Activated T-helper 17 cell treated with anti-CD3 and anti-CD28 coated beads, Interleukin-2, amount 50 U/mL, for 72 hours (primary cell): ENCODE measurements around the gene HS2ST1. TPM values are rescaled to one million over a fixed set of nuclear protein-coding genes. Genes with fewer than 3 reads are reported as not detected.
A peak's percentile ranks its signal among the peaks of the same experiment; 100 is the strongest.

Experiments used
- ATAC-seq: fragments of 150-1000 bp; cut with Tn5 transposase; replicated peaks from 2 replicates; pipeline ENCODE4 v1.10.0; 2021; ENCODE audit warnings: mild to moderate bottlenecking, moderate library complexity
- H3K27ac Mint-ChIP-seq: one replicate; pipeline ENCODE4 v1.8.0; 2022; ENCODE audit warnings: mixed read lengths
- H3K27me3 Mint-ChIP-seq: one replicate; pipeline ENCODE4 v1.8.0; 2022; ENCODE audit warnings: mixed read lengths
- H3K36me3 Mint-ChIP-seq: one replicate; pipeline ENCODE4 v1.8.0; 2022; ENCODE audit warnings: low read depth, mild to moderate bottlenecking, mixed read lengths
- H3K4me1 Mint-ChIP-seq: one replicate; pipeline ENCODE4 v1.8.0; 2022; ENCODE audit warnings: mixed read lengths
- H3K4me3 Mint-ChIP-seq: one replicate; pipeline ENCODE4 v1.8.0; 2022; ENCODE audit warnings: mild to moderate bottlenecking, mixed read lengths
- H3K9me3 Mint-ChIP-seq: one replicate; pipeline ENCODE4 v1.8.0; 2022; ENCODE audit warnings: mixed read lengths
- total RNA-seq, 2 donors: library from RNA; stranded (reverse); gene quantifications; one replicate each; pipeline ENCODE4 v1.2.3, GENCODE V29; 2022

The HS2ST1 gene
- total RNA-seq, 2 donors from 2014 or later = 12.8 to 18.5 TPM

DNA sequence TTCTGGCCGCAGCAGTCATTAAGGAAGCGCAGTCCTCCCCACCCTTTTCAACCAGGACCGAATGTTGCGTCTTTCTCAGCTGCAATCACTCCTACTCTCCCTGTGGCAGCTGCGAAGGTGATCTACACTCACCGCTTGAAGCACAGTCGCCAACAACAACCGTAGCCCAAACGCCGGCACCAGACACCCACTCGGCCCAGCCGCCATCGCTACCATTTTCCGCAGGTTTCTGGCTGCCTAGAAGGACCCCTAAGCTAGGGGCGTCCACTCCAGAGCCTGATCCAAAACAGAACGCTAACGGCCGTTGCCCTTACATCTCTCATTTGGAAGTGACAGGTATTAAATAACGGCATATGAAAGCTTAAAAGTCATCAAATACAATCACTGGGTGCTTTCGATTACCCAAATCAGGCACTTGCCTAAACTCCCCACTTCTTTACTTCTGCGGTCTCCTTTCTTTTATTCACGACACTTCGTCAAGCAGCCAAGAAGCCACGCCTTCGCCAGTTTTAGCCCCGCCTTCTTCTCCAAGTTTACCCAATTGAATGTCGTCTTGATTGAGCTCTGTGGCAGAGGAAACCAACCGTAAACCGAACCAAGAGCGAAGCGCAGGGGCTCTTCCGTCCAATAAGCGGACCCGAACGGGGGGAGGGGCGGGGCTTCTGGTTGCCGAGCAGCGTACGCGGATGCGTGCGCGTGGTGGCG is 387 bp upstream of the HS2ST1 start, which contains the start of gene SELENOF:
TSS of gene SELENOF (minus strand) at position 231 of the 705 bp plus-strand sequence. CDS start at position 216, 15 bp downstream.
- peaks cover 30% of the 10 kb centered on the region for H3K4me1 Mint-ChIP-seq
- ATAC-seq = peak; percentile 94
- no peak within 1 kb of the TSS for H3K4me3 Mint-ChIP-seq
- H3K27me3 Mint-ChIP-seq = no peaks in the 10 kb centered on the region
- H3K9me3 Mint-ChIP-seq = no peaks in the 10 kb centered on the region
- no peaks in the 10 kb centered on the region for H3K36me3 Mint-ChIP-seq
- no peak within 1 kb of the TSS for H3K27ac Mint-ChIP-seq

DNA sequence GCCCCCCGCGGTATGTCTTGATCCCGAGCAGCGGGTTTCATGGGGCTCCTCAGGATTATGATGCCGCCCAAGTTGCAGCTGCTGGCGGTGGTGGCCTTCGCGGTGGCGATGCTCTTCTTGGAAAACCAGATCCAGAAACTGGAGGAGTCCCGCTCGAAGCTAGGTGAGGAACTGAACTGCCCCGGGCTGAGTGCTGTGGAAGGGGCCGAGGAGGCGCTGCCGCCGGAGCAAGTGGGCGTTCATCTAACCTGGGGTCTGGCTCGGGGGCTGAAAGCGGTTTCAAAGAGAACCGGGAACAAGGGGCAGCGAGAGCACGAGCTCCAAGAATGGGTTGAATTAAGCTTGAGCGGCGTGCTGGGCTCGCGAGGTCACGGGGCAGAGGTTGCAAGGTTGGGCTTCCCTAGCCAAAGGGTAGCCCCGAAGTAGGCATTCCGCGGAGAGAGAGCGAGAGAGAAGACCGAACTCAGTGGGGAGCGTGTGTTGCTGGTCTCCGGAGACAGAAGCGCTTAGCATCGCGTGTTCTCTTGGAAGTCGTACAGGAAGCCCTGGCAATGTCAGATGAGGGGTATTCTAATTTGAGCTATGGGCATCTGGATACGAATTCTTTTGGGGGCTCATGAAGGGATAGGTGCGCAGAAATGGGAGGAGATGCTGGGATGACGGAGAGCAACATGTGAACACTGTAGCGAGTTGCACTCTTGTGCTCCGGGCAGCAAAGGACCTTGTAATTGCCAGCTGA is 732 bp downstream of the HS2ST1 start:
- H3K36me3 Mint-ChIP-seq = no peaks in the 10 kb centered on the region
- ATAC-seq = peak; percentile 15
- peaks cover 19% of the 10 kb centered on the region for H3K4me1 Mint-ChIP-seq
- H3K27ac Mint-ChIP-seq = no peak overlapping the region
- H3K9me3 Mint-ChIP-seq = no peaks in the 10 kb centered on the region
- no peak overlapping the region for H3K4me3 Mint-ChIP-seq
- no peaks in the 10 kb centered on the region for H3K27me3 Mint-ChIP-seq

DNA sequence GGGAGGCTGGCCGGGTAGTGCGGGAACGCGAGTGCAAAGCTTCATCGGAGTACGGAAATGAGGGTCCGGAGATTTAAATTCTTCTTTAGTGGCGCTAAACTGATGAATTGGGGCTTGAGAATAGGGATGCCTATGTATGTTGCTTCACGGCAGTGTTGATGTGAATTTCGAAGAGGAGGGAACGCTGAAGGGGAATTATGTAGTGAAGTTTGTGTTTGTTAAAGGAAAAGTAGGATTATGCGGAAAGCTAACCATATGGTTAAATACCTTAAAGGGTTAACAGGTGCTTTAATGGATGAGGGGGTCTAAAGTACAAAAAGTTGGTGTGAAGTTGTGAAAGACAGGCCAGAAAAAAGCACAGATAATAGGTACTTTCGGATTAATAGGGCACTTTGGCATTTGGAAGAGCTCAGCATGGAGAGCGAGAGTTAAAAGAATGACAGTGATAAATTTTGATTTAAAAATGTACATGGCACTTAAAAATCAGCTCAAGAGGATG is 1.4 kb downstream of the HS2ST1 start:
- Mint-ChIP-seq H3K27ac (no peak overlapping the region), H3K4me1 (peaks cover 16% of the 10 kb centered on the region), H3K27me3 (no peaks in the 10 kb centered on the region), H3K9me3 (no peaks in the 10 kb centered on the region), H3K4me3 (no peak overlapping the region), H3K36me3 (no peaks in the 10 kb centered on the region)
- no peak for ATAC-seq

DNA sequence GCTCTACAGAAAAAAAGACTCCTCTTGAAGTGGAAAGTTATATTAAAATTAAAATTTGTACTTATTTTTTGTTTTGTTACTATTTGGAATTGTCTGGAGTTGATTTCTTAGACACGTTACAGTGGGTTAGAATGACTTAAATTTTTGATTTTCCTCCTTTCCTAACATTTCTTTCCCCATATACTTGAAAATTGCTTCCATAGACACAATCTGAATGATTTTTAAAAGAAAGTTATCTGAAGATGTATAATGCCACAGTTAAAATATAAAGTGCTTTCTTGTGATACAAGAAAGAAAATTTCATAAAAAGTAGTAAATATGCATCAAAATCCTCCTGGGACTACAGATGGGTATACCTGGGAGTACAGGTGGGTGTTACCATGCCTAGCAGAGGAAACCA is 2.3 kb downstream of the HS2ST1 start:
- Mint-ChIP-seq H3K27ac (no peak overlapping the region), H3K27me3 (no peaks in the 10 kb centered on the region), H3K4me3 (no peak overlapping the region), H3K9me3 (no peaks in the 10 kb centered on the region), H3K4me1 (peaks cover 8% of the 10 kb centered on the region), H3K36me3 (no peaks in the 10 kb centered on the region)
- ATAC-seq = no peak

- Mint-ChIP-seq H3K4me3 (no peak overlapping the region), H3K27ac (no peak overlapping the region), H3K36me3 (peaks cover 5% of the 10 kb centered on the region), H3K9me3 (peaks cover 6% of the 10 kb centered on the region), H3K27me3 (no peaks in the 10 kb centered on the region), H3K4me1 (peaks cover 4% of the 10 kb centered on the region)
- no peak for ATAC-seq
These were observed 8.0 kb downstream of the HS2ST1 start for GRCh38 chr1:86922445-86922844.

GRCh38 chr1:86924324-86924960 is 10.0 kb downstream of the HS2ST1 start:
- H3K36me3 Mint-ChIP-seq = peaks cover 5% of the 10 kb centered on the region

GRCh38 chr1:86925742-86926141 is 11.3 kb downstream of the HS2ST1 start:
- ATAC-seq = no peak
- Mint-ChIP-seq H3K27ac (no peak overlapping the region), H3K4me3 (no peak overlapping the region), H3K9me3 (peaks cover 6% of the 10 kb centered on the region), H3K4me1 (peaks cover 4% of the 10 kb centered on the region), H3K36me3 (peaks cover 5% of the 10 kb centered on the region), H3K27me3 (no peaks in the 10 kb centered on the region)

More at GRCh38 chr1:86924324-86924960, 10.0 kb downstream of the HS2ST1 start:
- no peaks in the 10 kb centered on the region for H3K27me3 Mint-ChIP-seq
- no peak overlapping the region for H3K4me3 Mint-ChIP-seq
- peaks cover 4% of the 10 kb centered on the region for H3K4me1 Mint-ChIP-seq
- no peak overlapping the region for H3K27ac Mint-ChIP-seq
- H3K9me3 Mint-ChIP-seq = peaks cover 6% of the 10 kb centered on the region
- ATAC-seq = no peak

- Mint-ChIP-seq H3K4me3 (no peak overlapping the region), H3K27ac (no peak overlapping the region), H3K36me3 (peaks cover 5% of the 10 kb centered on the region), H3K27me3 (no peaks in the 10 kb centered on the region), H3K9me3 (peaks cover 6% of the 10 kb centered on the region), H3K4me1 (peaks cover 4% of the 10 kb centered on the region)
- ATAC-seq = no peak
These were observed 12.4 kb downstream of the HS2ST1 start for GRCh38 chr1:86926883-86927282.

DNA sequence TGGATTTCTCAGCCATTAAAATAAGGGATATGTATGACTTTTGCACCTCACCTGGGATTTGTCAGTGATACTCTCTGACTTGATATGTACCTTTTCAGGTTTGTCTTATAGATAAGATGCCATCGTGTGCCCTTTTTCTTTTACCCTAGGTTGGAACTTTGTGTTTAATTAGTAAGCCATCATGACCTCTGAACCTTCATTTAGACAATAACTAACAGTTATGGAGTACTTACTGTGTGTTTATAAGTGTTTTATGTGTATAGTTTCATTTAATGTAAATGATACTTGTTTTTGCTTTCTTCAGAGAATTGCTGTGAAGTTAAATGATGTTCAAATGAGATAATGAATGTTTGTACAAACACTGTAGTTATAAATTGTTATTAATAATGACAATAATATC is 14.4 kb downstream of the HS2ST1 start:
- Mint-ChIP-seq H3K27me3 (no peaks in the 10 kb centered on the region), H3K9me3 (no peaks in the 10 kb centered on the region), H3K27ac (no peak overlapping the region), H3K4me3 (no peak overlapping the region), H3K36me3 (peaks cover 2% of the 10 kb centered on the region), H3K4me1 (peaks cover 9% of the 10 kb centered on the region)
- ATAC-seq = no peak

GRCh38 chr1:86933051-86933450 is 18.6 kb downstream of the HS2ST1 start:
- no peaks in the 10 kb centered on the region for H3K36me3 Mint-ChIP-seq

GRCh38 chr1:86933562-86934377 is 19.3 kb downstream of the HS2ST1 start:
- ATAC-seq = no peak
- H3K27me3 Mint-ChIP-seq = no peaks in the 10 kb centered on the region
- no peaks in the 10 kb centered on the region for H3K9me3 Mint-ChIP-seq
- peak overlapping the region; percentile 35 for H3K27ac Mint-ChIP-seq
- H3K4me3 Mint-ChIP-seq = no peak overlapping the region
- H3K4me1 Mint-ChIP-seq = peaks cover 11% of the 10 kb centered on the region
- no peaks in the 10 kb centered on the region for H3K36me3 Mint-ChIP-seq

More at GRCh38 chr1:86933051-86933450, 18.6 kb downstream of the HS2ST1 start:
- no peaks in the 10 kb centered on the region for H3K9me3 Mint-ChIP-seq
- peaks cover 5% of the 10 kb centered on the region for H3K4me1 Mint-ChIP-seq
- H3K4me3 Mint-ChIP-seq = no peak overlapping the region
- no peak for ATAC-seq
- no peaks in the 10 kb centered on the region for H3K27me3 Mint-ChIP-seq
- H3K27ac Mint-ChIP-seq = peak overlapping the region; percentile 35

DNA sequence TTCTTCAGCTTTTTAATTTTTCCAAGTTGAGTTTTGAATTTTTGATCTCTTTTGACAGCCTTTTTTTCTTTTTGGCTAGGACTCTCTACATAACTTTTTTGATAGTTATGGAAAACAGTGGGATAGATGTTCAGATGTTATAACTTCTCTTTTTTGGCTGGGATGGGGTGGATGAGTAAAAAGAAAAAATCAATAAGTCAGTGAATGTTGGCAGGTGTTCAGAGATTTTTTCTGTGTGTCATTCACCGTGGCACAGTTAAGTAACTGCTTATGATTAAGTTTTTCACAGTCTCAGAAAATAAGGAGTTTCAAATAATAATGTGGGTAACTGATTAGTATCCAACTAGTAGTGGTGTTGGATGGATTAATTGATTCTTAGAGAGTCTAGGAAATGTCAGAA is 24.0 kb downstream of the HS2ST1 start:
- no peaks in the 10 kb centered on the region for H3K36me3 Mint-ChIP-seq
- peaks cover 12% of the 10 kb centered on the region for H3K4me1 Mint-ChIP-seq
- H3K27me3 Mint-ChIP-seq = no peaks in the 10 kb centered on the region
- no peak overlapping the region for H3K27ac Mint-ChIP-seq
- H3K9me3 Mint-ChIP-seq = no peaks in the 10 kb centered on the region
- no peak for ATAC-seq
- no peak overlapping the region for H3K4me3 Mint-ChIP-seq

DNA sequence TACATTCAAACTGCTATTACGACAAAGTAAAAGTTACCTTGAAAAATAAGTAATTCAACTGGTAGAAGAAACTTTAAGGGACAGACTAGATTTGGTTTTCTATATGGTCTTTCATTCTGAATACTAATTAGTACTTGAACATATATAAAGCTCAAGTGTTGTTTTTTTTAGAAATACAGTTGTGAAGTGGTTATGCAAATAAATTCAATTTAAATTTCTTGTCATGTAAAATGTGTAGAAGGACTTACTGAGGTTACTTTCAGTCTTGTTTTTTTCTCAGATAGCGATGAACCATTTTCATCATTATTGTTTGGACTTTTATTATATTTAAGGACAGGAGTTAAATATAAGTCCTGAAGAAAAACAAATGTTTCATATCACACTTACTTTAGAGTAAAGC is 24.4 kb downstream of the HS2ST1 start:
- ATAC-seq = no peak
- H3K27ac Mint-ChIP-seq = no peak overlapping the region
- no peak overlapping the region for H3K4me3 Mint-ChIP-seq
- H3K36me3 Mint-ChIP-seq = no peaks in the 10 kb centered on the region
- H3K4me1 Mint-ChIP-seq = peaks cover 11% of the 10 kb centered on the region
- H3K27me3 Mint-ChIP-seq = no peaks in the 10 kb centered on the region
- H3K9me3 Mint-ChIP-seq = no peaks in the 10 kb centered on the region

DNA sequence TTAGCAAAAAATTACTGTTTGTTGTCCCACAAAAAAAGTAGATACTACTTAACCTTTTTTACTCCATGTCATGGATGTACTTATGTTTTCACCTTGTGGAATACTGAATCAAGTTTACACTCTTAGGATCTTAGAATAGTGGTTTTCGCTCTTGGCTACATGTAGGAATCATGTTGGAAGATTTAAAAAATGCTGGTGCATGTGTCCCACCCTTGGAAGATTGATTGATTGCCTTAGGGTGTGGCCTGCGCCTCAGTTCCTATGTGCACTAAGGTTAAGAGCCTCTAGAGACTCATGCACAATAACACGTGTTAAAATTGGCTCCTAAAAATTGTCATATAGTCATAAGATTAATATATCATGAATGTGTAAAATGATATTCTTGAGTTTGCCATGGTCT is 25.0 kb downstream of the HS2ST1 start:
- ATAC-seq = no peak
- H3K36me3 Mint-ChIP-seq = no peaks in the 10 kb centered on the region
- no peaks in the 10 kb centered on the region for H3K9me3 Mint-ChIP-seq
- H3K4me1 Mint-ChIP-seq = peaks cover 11% of the 10 kb centered on the region
- no peak overlapping the region for H3K4me3 Mint-ChIP-seq
- H3K27me3 Mint-ChIP-seq = no peaks in the 10 kb centered on the region
- H3K27ac Mint-ChIP-seq = no peak overlapping the region
